NCI-H345 treated with DMSO at 0.1 percent for 48 hours (cell line): ENCODE measurements around the gene STPG3.

Experiments
- DNase-seq: peaks from one replicate; lab custom pipeline; 2025; ENCODE audit not compliant: unreplicated experiment; lab: John Stamatoyannopoulos, UW

The STPG3 gene

DNA sequence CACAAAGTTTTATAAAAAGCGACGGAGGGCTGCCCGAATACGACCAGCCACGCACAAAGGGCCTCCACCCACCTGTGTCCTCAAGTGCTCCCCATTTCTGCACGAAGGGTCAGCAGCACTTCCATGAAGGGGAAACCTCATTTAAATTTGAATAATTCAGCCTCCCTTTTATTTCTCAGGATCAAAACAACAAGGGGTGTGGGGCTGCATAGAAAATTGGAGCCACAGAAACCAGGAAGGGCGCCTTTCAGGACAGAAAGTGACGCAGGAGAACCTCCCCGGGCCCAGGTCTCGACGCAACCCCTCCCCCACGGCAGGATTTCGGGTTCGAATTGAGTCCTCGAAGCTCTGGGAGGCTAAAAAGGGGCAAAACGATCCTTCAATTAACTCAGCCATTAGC is 48.9 kb downstream of the STPG3 start:
- no peak for DNase-seq

DNA sequence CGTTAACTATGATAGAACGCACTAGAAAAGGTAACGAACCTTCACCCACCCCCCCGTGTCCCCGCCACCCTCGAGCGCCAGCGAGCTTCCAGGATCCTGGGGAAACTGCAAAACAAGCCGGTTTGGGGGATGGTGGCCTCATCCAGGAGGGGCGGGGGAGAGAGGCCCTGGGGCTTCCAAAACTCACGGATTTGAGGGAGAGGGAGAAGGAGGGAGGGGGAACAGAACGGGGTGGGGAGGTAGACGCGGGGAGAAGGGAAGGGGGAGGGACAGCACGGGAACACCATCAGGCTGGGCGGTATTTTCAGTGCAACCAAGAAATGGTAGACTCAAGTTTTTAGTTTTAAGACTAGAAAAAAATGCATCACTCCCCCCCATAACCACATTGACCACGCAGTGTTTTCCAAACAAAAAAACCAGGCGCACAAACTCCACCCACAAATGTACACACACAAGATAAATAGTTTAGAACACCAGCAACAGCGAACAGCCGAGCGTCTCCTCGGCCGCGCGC is 49.5 kb downstream of the STPG3 start:
- DNase-seq = no peak

DNA sequence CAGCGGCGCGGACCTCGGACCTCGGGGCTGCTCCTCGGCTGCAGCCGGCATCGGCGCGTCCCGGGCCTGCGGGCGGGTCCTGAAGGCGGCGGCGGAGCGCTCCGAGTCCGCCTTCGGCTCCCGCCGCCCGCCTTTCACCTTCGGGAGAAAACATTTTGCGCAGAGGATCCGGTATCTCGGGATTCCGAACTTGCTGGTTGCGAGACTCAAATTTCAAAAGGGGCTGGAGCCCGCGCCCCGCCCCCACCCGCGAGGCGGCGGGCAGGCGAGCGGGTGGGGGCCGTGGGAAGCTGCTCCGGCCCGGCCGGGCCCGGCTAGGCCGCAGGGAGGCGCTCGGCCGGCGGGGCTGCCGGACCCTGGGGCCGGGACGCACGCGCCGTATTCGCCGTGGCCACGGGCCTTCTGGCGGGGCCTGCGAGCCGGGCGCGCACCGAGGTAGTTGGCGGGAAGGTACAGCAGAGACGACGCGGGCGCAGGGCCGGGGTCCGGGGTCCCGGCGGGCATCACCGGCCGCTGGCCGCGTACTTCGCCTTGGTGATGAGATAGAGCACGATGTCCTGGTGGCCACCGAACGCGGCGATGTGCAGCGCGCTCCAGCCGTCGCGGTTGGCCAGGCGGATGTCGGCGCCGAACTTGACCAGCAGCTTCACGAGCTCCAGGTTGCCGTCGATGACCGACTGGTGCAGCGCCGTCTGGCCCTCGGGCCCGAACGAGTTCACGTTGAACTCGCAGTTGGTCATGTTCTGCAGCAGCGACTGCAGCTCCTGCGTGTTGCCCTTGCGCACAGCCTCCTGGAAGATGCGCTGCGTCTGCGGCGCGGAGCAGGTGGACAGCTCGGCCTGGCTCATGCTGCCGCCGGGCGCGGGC is 50.2 kb downstream of the STPG3 start:
- DNase-seq = no peak

DNA sequence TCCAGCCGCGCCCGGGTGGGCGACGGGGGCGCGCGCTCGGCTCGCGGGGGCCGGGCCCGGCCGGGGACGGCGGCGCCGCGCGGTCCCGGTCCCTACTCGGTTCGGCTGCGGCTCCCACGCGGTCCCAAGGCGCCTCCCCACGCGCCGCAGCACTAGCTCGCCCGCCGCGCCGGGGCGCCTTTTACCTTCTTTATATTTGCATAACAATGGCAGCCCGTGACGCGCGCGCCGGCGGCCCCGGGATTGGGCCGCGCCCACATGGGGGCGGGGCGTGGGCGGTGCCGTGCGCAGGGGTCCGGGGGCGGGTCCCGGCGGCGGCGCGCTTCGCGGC is 51.0 kb downstream of the STPG3 start, which contains the start of gene NRARP:
NRARP (minus strand) TSS at position 154 of the 331 bp plus-strand sequence. CDS start 343 bp downstream, outside the sequence.
- peak; percentile 40 for DNase-seq

DNA sequence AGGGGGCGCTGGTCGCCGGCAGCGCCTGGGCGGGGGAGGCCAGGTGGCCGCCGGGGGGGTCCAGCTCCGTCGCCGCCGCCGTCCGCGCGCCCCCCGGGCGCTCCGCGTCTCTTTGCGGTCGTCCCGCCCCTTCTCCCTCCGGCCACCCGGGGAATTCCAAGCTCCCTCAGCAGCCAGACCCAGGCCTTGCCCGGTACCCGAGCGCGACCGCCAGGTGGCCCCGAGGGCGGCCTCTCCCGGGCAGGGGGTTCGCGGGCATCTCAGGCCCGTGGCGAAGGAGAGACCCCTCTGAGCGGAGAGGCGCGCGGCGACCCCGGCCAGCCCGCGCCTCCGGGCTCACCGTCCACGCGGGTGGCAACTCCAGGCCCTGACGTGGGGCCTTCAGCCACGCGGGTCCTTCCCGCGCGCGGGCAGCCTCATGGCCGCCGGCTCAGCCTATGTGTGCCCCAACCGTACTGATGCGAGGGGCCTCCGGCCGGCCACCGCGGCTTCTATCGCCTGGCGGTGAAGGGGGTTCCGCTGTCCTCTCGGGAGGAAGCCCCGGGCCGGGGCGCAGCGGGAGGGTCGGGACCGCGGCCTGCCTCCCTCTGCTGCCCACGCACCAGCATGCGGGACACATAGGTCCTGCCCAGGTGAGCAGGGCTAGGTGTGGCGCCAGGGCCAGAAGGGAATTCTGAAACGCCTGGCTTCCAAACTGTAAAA is 51.5 kb downstream of the STPG3 start:
- DNase-seq = no peak
